HG02763 (cell line): ENCODE results near the gene MYADM.
A peak's percentile ranks its signal among the peaks of the same experiment; 100 is the strongest.
"Not testable (repeated sequence)": the region's sequence is repeated elsewhere in the genome, so short reads cannot be mapped to it uniquely, and the experiment has no call there.

Source experiments
- ATAC-seq: cut with Tn5 transposase; IDR thresholded peaks from one replicate; pipeline ENCODE4 v1.9.1; 2021; ENCODE audit warnings: mild to moderate bottlenecking, moderate library complexity; ENCODE audit not compliant: unreplicated experiment

The MYADM gene

GRCh38 chr19:53868892-53869804 lies 1.5 kb downstream of the MYADM start:
- ATAC-seq: peak; percentile 32

- not testable (repeated sequence) for ATAC-seq
These were observed 2.3 kb downstream of the MYADM start for GRCh38 chr19:53869805-53870484.

GRCh38 chr19:53870485-53870844 lies 2.8 kb downstream of the MYADM start:
- no peak for ATAC-seq

GRCh38 chr19:53871454-53871853 lies 3.8 kb downstream of the MYADM start:
- ATAC-seq: no peak

GRCh38 chr19:53872762-53873161 lies 5.1 kb downstream of the MYADM start:
- no peak for ATAC-seq

- no peak for ATAC-seq
These were observed 6.3 kb downstream of the MYADM start for GRCh38 chr19:53873773-53874605.

GRCh38 chr19:53874606-53874990 lies 6.9 kb downstream of the MYADM start:
- ATAC-seq: no peak

- ATAC-seq: no peak
These were observed 8.1 kb downstream of the MYADM start for GRCh38 chr19:53875602-53876325.

- ATAC-seq: no peak
These were observed 9.1 kb downstream of the MYADM start for GRCh38 chr19:53876651-53877224.

- ATAC-seq: no peak
These were observed 9.7 kb downstream of the MYADM start for GRCh38 chr19:53877361-53877766.

- ATAC-seq: no peak
These were observed 11.1 kb downstream of the MYADM start for GRCh38 chr19:53878776-53879139.

- ATAC-seq: peak; percentile 92
These were observed 11.7 kb downstream of the MYADM start for GRCh38 chr19:53879140-53880081.

GRCh38 chr19:53880711-53881481 lies 13.2 kb downstream of the MYADM start:
- ATAC-seq: no peak

GRCh38 chr19:53881482-53882390 lies 14.1 kb downstream of the MYADM start, which contains the start of gene PRKCG:
TSS of gene PRKCG (plus strand) at chr19:53882197. CDS start at chr19:53882495, 298 bp downstream.
- no peak for ATAC-seq

GRCh38 chr19:53882391-53883050 lies 14.8 kb downstream of the MYADM start:
- no peak for ATAC-seq

GRCh38 chr19:53883231-53883661 lies 15.6 kb downstream of the MYADM start:
- no peak for ATAC-seq

- no peak for ATAC-seq
These were observed 16.1 kb downstream of the MYADM start for GRCh38 chr19:53883741-53884140.
